C1 segment of cervical spinal cord (tissue), 14 donors: ENCODE measurements around the gene SSRP1.
"Not testable (repeated sequence)": the region's sequence is repeated elsewhere in the genome, so short reads cannot be mapped to it uniquely, and the experiment has no call there.

ENCODE experiments used
- DNase-seq, 14 donors: peaks; one replicate each; lab custom pipeline; 2025; lab: John Stamatoyannopoulos, UW

Gene SSRP1

GRCh38 chr11:57301711-57302423, 33.8 kb downstream of the SSRP1 start:
- no peak for DNase-seq

DNA sequence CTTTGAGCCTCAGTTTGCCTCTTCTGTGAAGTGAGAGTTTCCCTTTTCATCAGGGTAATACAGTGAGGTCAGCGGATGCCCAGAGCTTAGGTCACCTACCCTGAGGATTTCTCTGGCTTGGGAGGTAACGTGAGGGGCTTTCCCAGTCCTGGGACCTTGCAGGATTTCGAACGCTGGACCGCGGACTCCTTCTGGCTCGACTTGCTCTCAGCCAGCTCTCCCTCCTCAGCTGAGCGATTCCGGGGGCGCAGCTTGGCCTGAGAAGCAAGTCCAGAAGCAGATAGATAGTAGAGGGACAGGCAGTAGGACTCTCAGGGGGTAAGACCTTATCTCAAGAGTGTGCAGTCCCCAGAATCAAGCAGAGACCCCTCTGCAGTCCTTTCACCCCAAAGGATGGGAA, 34.9 kb downstream of the SSRP1 start:
- no peak for DNase-seq

GRCh38 chr11:57299150-57299737, 36.4 kb downstream of the SSRP1 start:
- no peak for DNase-seq

DNA sequence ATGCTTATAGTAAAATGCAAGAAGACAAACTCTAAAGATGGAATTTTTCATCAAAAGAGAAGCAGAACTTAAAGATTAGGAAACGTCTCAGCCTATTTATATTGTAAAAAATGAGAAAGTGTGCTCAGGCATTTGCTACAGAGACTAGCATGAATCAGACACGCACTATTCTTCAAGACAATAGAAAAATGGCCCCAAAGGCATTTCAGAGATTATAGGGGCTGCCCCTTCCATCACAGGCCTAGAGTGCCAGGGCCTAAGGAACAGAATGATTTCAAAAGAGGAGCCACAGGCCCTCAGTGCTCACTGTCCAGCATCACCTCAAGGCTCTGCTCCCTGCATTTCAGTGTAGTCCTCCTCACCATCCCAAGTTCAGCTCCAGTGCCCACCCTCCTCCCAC, 38.5 kb downstream of the SSRP1 start:
- DNase-seq: no peak

DNA sequence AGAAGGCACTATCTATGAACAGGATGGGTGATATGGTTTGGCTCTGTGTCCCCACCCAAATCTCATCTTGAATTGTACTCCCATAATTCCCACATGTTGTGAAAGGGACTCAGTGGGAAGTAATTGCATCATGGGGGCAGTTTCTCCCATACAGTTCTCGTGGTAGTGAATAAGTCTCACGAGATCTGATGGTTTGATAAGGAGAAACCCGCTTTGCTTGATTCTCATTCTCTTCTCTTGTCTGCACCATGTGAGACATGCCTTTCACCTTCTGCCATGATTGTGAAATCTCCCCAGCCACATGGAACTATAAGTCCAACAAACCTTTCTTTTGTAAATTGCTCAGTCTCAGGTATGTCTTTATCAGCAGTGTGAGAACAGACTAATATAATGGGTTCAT, 39.5 kb downstream of the SSRP1 start:
- not testable (repeated sequence) for DNase-seq

GRCh38 chr11:57294225-57295131, 41.2 kb downstream of the SSRP1 start:
- DNase-seq: peak in 1 of 14 donors; percentile 16

- no peak for DNase-seq
Measured at GRCh38 chr11:57290288-57290687, 45.4 kb downstream of the SSRP1 start.

DNA sequence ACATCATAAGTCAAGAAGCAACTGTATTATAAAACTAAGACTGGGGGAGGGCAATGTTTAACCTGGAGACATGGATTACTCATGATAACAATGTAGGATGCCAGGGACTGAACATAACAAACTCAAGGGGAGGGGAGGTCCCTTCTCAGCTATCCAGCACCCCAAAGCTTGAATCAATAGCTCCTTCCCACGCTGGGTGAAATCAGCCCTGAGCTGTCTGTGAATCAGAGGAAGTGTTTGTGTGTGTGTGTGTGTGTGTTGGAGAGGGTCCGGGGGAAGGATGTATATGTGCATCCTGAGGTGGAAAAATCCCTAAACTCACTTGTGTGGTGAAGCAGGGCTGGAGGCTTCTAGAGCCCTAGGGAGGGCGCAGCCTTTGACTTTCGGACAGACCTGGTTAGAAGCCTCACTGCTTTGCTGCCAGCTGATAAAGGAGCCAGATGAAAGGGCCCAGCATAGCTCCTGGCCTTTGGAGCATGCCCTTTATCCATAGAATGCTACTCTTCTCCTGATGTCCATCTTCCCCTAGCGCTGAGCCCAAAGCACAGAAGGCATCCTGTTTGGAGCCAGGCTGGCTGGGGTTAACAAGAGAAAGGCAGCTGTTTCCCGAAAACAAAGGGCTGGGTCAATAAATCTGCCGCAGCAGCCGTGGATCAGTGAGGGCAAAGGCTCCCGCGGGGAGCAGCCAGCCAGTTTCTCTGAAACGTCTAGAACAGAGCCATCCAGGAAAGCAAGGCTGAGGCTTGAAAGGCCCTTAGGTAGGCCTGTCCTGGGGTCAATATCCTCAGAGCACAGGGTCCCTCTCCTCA, 46.7 kb downstream of the SSRP1 start:
- no peak for DNase-seq

GRCh38 chr11:57287884-57288283, 47.8 kb downstream of the SSRP1 start:
- no peak for DNase-seq

- no peak for DNase-seq
Measured at GRCh38 chr11:57283231-57283990, 52.3 kb downstream of the SSRP1 start.

DNA sequence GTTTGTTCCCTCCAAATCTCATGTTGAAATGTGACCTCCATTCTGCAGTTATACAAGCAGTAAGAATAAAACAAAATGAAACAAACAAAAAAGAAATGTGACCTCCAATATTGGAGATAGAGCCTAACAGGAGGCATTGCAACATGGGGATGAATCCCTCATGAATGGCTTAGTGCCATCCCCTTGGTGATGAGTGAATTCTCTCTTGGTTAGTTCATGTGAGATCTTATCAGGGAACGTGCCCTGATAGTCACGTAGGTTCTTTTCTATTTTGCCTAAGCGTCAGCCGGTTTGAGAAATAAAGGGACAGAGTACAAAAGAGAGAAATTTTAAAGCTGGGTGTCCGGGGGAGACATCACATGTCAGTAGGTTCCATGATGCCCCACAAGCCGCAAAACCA, 54.1 kb downstream of the SSRP1 start:
- DNase-seq: not testable (repeated sequence)

DNA sequence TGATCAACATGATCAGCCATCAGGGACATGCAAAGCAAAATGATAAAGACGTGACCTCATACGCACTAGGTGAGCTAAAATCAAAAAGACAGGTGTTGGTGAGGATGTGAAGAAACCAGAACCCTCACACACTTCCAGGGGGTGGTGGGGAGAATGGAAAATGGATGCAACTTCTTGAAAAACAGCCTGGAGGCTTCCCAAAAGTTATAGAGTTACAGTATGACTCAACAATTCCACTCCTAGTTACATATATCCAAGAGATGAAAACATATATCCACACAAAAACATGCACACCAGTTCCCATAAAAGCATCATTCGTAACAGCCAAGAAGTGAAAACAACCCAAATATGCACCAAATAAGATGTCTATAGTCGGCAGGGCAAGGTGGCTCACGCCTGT, 56.6 kb downstream of the SSRP1 start:
- no peak for DNase-seq

- DNase-seq: no peak
Measured at GRCh38 chr11:57278721-57279095, 57.0 kb downstream of the SSRP1 start.

- DNase-seq: peak in 10 of 14 donors; percentile 15 to 49 (median 38)
Measured at GRCh38 chr11:57277845-57278720, 57.6 kb downstream of the SSRP1 start.

- no peak for DNase-seq
Measured at GRCh38 chr11:57276971-57277675, 58.6 kb downstream of the SSRP1 start.

DNA sequence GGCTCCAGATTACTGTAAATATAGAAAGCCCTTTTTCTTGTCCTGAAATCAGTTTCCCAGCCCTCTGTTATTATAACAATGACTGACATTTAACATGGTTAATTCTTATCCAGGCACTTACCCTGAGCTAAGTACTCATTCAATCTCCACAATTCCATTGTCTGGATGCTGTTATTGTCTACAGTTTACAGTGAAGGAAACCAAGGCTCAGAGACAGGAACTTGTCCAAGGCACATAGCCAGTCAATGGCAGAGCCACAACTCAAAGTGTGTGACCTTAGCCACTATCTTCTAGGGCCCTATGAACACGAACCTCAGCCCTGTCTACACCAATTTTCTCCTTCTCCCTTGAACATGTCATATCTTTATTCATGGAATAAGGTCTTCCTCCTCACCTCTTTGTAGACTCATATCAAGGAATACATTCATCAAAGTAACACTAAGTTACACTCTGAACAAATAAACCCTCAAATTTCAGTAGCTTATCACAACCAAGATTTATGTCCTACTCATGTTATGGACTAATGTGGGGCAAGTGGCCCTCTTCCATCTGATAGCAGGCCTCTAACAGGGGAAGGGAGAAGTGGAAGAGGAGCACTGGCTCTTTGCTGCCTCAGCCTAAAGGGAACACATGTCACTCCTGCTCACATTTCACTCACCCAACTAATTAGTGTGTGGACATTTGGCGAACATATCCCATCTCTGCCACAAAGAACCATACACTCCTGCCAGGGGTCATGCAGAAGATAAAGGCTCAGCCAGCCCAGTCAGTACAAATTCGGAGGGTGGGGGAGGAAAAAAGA, 59.3 kb downstream of the SSRP1 start:
- DNase-seq: no peak
